GM21367 (cell line): ENCODE measurements around the gene PRSS57.

Experiments used
- ATAC-seq: cut with Tn5 transposase; IDR thresholded peaks from one replicate; pipeline ENCODE4 v1.9.1; 2021; ENCODE audit not compliant: unreplicated experiment

Gene PRSS57

GRCh38 chr19:653425-653824 lies 41.8 kb downstream of the PRSS57 start:
- no peak for ATAC-seq

- no peak for ATAC-seq
These were observed 42.5 kb downstream of the PRSS57 start for GRCh38 chr19:652467-653389.

DNA sequence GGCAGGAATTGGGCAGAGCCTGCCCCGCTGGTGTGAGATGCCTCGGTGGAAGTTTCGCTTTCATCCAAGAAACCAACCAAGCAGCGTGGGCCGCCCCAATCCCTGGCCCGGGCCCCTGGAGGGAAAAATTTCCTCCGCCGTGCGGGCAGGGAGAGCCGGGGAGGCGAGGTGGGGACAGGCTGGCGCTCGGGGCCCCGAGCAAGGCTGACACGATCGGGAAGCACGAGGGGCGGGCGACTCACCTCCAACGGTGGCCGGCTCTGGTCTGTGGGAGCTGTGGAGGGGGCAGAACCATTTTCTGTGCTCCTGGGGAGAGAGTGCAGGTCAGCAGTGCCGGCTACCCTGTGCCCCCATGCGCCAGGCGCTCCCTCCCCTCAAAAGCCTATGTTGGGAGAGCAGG lies 43.3 kb downstream of the PRSS57 start:
- no peak for ATAC-seq

DNA sequence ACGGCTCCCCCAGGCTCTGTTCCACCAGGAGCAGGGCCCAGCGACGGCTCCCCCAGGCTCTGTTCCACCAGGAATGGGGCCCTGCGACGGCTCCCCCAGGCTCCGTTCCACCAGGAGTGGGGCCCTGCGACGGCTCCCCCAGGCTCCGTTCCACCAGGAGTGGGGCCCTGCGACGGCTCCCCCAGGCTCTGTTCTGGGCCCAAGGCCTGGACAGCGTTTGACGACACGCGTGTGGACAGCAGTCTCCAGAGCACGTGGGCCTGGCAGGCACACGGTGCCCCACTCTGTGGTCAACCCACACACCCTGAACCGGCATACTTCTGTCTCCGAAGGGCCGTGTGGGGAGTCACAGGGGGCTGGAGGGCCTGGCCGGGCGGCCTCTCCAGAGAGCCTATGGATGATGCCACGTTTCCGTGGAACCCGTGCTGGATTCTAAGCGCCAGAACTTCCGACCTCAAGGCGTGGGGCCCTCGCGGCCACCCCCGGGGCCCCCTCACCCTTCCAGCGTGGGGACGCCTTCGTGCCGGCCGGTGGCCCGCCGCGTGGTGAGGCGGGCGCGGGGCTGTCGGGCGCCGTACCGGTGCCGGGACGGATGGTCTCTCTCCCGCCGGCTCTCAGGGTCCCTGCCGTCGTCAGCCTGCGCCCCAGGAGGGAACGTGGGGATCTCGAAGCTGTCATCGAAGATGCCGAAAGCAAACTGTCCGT lies 44.0 kb downstream of the PRSS57 start:
- no peak for ATAC-seq

- no peak for ATAC-seq
These were observed 45.1 kb downstream of the PRSS57 start for GRCh38 chr19:650121-650520.

- ATAC-seq = no peak
These were observed 46.1 kb downstream of the PRSS57 start for GRCh38 chr19:648904-649801.

GRCh38 chr19:648305-648704 lies 46.9 kb downstream of the PRSS57 start:
- no peak for ATAC-seq

- ATAC-seq = no peak
These were observed 47.5 kb downstream of the PRSS57 start for GRCh38 chr19:647566-648284.

- no peak for ATAC-seq
These were observed 48.3 kb downstream of the PRSS57 start for GRCh38 chr19:646779-647565.

DNA sequence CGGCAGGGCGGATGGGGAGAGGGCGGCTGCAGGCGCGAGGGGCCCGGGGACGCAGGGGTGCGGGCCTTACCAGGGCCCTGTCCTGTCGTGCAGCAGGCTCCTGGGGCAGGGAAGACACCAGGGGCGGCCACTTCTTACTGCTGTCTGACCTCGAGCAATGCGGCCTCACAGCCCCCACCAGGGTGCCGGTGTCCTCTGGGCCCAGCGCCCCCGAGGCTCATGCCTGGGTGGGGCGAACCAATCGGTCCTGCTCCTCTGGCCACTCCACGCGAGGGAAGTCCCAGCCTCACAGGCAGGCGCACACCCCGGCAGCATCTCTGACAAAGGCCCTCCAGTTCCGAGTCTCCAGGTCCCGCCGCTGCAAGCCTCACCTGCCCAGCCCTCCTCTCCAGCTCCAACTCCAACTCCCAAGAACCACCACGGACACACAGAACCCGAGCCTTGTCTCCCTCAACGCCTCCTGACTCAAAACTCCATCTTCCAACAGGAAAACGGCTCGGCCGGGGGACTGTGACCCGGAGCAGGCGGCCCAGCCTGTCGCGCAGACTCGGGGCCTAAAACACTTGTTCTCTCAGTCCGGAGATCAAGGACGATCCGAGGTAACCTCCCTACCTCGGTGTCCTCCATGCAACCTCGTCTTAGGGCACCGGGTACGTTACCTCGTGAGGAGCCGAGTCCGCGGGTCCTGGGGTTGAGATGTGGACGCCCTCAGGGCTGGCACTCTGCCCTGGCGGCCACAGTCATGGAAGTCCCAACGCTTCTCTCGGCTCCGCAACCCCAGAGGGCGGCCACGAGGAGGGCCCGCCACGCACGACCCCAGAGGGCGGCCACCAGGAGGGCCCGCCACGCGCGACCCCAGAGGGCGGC lies 49.1 kb downstream of the PRSS57 start:
- no peak for ATAC-seq

- no peak for ATAC-seq
These were observed 50.5 kb downstream of the PRSS57 start for GRCh38 chr19:644789-645188.

GRCh38 chr19:644363-644762 lies 50.9 kb downstream of the PRSS57 start:
- no peak for ATAC-seq

- ATAC-seq = no peak
These were observed 51.5 kb downstream of the PRSS57 start for GRCh38 chr19:643736-644135.

DNA sequence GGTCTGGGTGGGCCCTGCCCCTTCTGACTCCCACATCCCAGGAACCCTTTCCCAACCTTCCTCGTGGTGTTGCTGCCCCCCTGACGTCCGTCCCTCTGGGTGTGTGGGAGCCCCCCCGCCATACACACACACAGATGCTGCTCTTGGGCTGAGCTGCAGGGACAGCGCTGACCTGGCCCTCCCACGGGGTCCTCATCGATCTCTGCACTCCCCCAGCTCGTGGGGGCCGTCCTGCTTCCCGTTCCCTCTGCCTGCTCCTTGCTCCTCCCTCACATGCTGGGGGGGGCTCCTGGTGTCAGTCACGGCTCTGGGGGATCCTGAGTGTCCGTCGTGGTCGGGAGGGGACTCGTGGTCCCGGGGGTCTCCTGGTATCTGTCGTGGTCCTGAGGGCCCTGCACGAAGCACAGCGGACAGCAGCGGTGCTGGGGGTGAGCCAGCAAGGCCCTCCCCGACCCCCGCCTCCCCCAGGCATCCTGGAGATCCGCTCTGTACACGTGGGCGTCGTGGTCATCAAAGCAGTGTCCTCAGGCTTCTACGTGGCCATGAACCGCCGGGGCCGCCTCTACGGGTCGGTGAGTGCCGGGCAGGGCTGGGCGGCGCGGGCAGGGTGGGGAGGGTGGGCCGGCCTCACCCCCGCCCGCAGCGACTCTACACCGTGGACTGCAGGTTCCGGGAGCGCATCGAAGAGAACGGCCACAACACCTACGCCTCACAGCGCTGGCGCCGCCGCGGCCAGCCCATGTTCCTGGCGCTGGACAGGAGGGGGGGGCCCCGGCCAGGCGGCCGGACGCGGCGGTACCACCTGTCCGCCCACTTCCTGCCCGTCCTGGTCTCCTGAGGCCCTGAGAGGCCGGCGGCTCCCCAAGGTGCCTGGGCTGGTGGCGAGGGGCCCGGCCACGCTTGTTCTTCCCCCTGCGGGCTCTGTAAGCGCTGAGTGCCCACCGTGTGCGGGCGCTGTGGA lies 52.2 kb downstream of the PRSS57 start:
- ATAC-seq = no peak

DNA sequence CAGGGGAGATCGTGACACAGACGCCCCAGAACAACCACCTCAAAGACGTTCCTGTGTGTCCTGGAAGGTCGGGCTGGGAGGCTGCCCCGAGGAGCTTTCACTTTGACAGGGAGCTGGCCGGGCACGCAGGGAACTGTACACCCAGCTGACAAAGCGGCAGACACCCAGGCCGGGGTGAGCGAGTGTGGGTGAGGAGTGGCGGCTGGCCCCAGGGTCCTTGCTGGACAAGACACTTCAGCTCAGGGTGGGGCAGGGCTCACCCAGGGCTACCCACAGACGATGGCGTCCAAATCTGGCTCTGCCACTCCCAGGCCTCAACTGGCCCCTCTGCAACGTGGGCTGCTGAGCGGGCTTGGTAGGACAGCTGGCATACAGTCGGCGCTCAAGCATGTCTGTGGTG lies 53.5 kb downstream of the PRSS57 start:
- ATAC-seq = no peak

GRCh38 chr19:640606-641189 lies 54.6 kb downstream of the PRSS57 start:
- no peak for ATAC-seq

DNA sequence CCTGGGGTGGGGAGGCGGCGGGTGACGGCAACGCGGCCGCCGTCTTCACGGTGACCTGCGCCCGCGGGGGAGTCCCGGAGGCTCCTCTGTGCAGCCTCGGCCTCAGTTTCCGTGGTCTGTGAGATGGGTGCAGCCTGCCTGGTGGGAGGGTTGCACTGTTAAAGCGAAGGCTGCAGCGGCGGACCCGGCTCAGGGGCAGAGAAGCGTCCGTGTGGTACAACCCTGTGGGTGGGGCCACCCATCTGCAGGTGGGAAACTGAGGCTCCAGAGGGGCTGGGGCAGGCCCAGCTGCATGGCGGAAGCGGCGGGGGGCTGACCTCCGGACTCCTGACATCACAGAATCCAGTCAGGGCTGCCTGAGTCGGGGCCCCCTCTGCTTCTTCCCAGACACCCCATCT lies 55.1 kb downstream of the PRSS57 start:
- no peak for ATAC-seq
